ENCODE measurements around the gene ZNF273.

- TF ChIP-seq, protein P1, sequence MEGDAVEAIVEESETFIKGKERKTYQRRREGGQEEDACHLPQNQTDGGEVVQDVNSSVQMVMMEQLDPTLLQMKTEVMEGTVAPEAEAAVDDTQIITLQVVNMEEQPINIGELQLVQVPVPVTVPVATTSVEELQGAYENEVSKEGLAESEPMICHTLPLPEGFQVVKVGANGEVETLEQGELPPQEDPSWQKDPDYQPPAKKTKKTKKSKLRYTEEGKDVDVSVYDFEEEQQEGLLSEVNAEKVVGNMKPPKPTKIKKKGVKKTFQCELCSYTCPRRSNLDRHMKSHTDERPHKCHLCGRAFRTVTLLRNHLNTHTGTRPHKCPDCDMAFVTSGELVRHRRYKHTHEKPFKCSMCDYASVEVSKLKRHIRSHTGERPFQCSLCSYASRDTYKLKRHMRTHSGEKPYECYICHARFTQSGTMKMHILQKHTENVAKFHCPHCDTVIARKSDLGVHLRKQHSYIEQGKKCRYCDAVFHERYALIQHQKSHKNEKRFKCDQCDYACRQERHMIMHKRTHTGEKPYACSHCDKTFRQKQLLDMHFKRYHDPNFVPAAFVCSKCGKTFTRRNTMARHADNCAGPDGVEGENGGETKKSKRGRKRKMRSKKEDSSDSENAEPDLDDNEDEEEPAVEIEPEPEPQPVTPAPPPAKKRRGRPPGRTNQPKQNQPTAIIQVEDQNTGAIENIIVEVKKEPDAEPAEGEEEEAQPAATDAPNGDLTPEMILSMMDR (IDR thresholded peaks at IDR 0.05) = no peak
- no peak for TF ChIP-seq POLR2A (IDR thresholded peaks at IDR 0.05)
These were observed 43.7 kb downstream of the ZNF273 start for GRCh38 chr7:64946772-64947171.

All from breast epithelium (tissue), 3 donors.